GM12892 (cell line): Measurements from ENCODE around the gene DNAH1.

Source experiments
- POLR2A ChIP-seq: IDR thresholded peaks from 2 replicates; pipeline ENCODE4 v1.6.1; 2011; ENCODE audit warnings: low read depth, low read length, control low read depth
- POLR2AphosphoS5 ChIP-seq: IDR thresholded peaks from 2 replicates; pipeline ENCODE4 v1.6.1; 2011; ENCODE audit warnings: low read depth, low read length, control low read depth
- TAF1 ChIP-seq: IDR thresholded peaks from 2 replicates; pipeline ENCODE4 v1.6.1; 2011; ENCODE audit warnings: low read depth, mild to moderate bottlenecking, control low read depth, low read length, borderline replicate concordance

DNA sequence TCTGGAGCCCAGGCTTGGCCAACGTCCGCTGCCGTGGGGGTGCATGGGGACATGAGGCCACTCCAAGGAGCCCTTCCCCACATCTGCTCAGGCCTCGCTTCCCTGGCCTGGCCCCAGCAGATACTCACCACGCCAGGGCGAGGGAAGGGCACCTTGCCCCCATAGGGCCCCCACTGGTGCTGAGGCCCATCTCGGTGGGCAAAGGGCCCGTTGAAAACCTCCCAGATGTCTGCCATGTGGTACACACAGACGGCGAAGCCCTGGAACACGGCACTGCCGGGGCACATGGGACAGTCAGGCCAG is 124.1 kb downstream of the DNAH1 start:
- TF ChIP-seq POLR2A (no peak), TAF1 (no peak), POLR2AphosphoS5 (no peak)
